H9 (cell line): ENCODE data around the gene GMCL1. TPM values are rescaled to one million over a fixed set of nuclear protein-coding genes. Genes with fewer than 3 reads are reported as not detected.

ENCODE experiments used
- DNase-seq: peaks from one replicate; pipeline ENCODE4 v3.0.0-alpha.2; 2017
- H2AFZ ChIP-seq: one replicate; pipeline ENCODE4 v1.6.1; 2013; ENCODE audit warnings: mild to moderate bottlenecking, low read length, control low read depth, moderate library complexity
- H2AK5ac ChIP-seq: 2 replicates; pipeline ENCODE4 v1.6.1; 2013; ENCODE audit warnings: low read length, control low read depth, mixed read lengths; ENCODE audit not compliant: insufficient read length
- H2BK120ac ChIP-seq: one replicate; pipeline ENCODE4 v1.6.1; 2013; ENCODE audit warnings: low read depth, mild to moderate bottlenecking, low read length, control low read depth, inconsistent platforms; ENCODE audit not compliant: poor library complexity, severe bottlenecking
- H2BK12ac ChIP-seq: 2 replicates; pipeline ENCODE4 v1.6.1; 2013; ENCODE audit warnings: low read length, control low read depth, mixed read lengths, low read depth; ENCODE audit not compliant: insufficient read length
- H2BK15ac ChIP-seq: 2 replicates; pipeline ENCODE4 v1.6.1; 2013; ENCODE audit warnings: low read depth, low read length, control low read depth
- H2BK20ac ChIP-seq: one replicate; pipeline ENCODE4 v1.6.1; 2013; ENCODE audit warnings: low read depth, mild to moderate bottlenecking, low read length, control low read depth, inconsistent platforms; ENCODE audit not compliant: poor library complexity, severe bottlenecking
- H2BK5ac ChIP-seq: 2 replicates; pipeline ENCODE4 v1.6.1; 2013; ENCODE audit warnings: low read length, control low read depth, mixed read lengths; ENCODE audit not compliant: insufficient read length
- H3K14ac ChIP-seq: 2 replicates; pipeline ENCODE4 v1.6.1; 2013; ENCODE audit warnings: low read length, control low read depth; ENCODE audit not compliant: insufficient read depth
- H3K18ac ChIP-seq: 2 replicates; pipeline ENCODE4 v1.6.1; 2013; ENCODE audit warnings: low read depth, mild to moderate bottlenecking, mixed read lengths, low read length, control low read depth; ENCODE audit not compliant: insufficient read length
- H3K23ac ChIP-seq: 2 replicates; pipeline ENCODE4 v1.6.1; 2013; ENCODE audit warnings: low read length, control low read depth, mixed read lengths, low read depth; ENCODE audit not compliant: insufficient read length
- H3K23me2 ChIP-seq: 2 replicates; pipeline ENCODE4 v1.6.1; 2013; ENCODE audit warnings: low read depth, mild to moderate bottlenecking, mixed read lengths, low read length, control low read depth; ENCODE audit not compliant: insufficient read length, poor library complexity, severe bottlenecking
- H3K27ac ChIP-seq: 2 replicates; pipeline ENCODE4 v1.5.1; 2013; ENCODE audit warnings: low read length, control low read depth, mixed read lengths, low read depth; ENCODE audit not compliant: insufficient read length
- H3K27me3 ChIP-seq: 2 replicates; pipeline ENCODE4 v1.6.1; 2013; ENCODE audit warnings: low read length, control low read depth, inconsistent platforms; ENCODE audit not compliant: insufficient read depth
- H3K4ac ChIP-seq: 2 replicates; pipeline ENCODE4 v1.6.1; 2013; ENCODE audit warnings: low read depth, mild to moderate bottlenecking, control low read depth, inconsistent platforms, low read length, moderate library complexity
- H3K4me1 ChIP-seq: 2 replicates; pipeline ENCODE4 v1.6.1; 2013; ENCODE audit warnings: low read length, control low read depth, inconsistent platforms; ENCODE audit not compliant: insufficient read depth
- H3K4me2 ChIP-seq: 2 replicates; pipeline ENCODE4 v1.6.1; 2013; ENCODE audit warnings: low read length, control low read depth, mixed read lengths; ENCODE audit not compliant: insufficient read length, insufficient read depth
- H3K56ac ChIP-seq: 2 replicates; pipeline ENCODE4 v1.6.1; 2013; ENCODE audit warnings: low read depth, mild to moderate bottlenecking, mixed read lengths, low read length, control low read depth; ENCODE audit not compliant: insufficient read length
- H3K79me1 ChIP-seq: 2 replicates; pipeline ENCODE4 v1.6.1; 2013; ENCODE audit warnings: low read depth, mild to moderate bottlenecking, moderate library complexity, low read length, control low read depth, inconsistent platforms; ENCODE audit not compliant: insufficient read depth, poor library complexity, severe bottlenecking
- H3K79me2 ChIP-seq: 2 replicates; pipeline ENCODE4 v1.6.1; 2013; ENCODE audit warnings: low read length, control low read depth, inconsistent platforms; ENCODE audit not compliant: insufficient read depth
- H3K9ac ChIP-seq: 2 replicates; pipeline ENCODE4 v1.6.1; 2013; ENCODE audit warnings: low read length, control low read depth, mixed read lengths; ENCODE audit not compliant: insufficient read length; ENCODE audit errors: extremely low read depth
- H3K9me3 ChIP-seq: one replicate; pipeline ENCODE4 v1.6.1; 2013; ENCODE audit warnings: low read depth, low read length, inconsistent platforms; ENCODE audit not compliant: control insufficient read depth
- H3T11ph ChIP-seq: one replicate; pipeline ENCODE4 v1.6.1; 2013; ENCODE audit warnings: mild to moderate bottlenecking, low read length, control low read depth, inconsistent platforms
- H4K20me1 ChIP-seq: one replicate; pipeline ENCODE4 v1.6.1; 2013; ENCODE audit not compliant: control insufficient read depth, insufficient read length, insufficient read depth
- H4K5ac ChIP-seq: 2 replicates; pipeline ENCODE4 v1.6.1; 2013; ENCODE audit warnings: low read depth, mild to moderate bottlenecking, mixed read lengths, low read length, control low read depth; ENCODE audit not compliant: insufficient read length
- H4K8ac ChIP-seq: replicated peaks from 2 replicates; pipeline ENCODE4 v1.6.1; 2013; ENCODE audit warnings: low read length, control low read depth, mixed read lengths, low read depth; ENCODE audit not compliant: insufficient read length
- H4K91ac ChIP-seq: 2 replicates; pipeline ENCODE4 v1.6.1; 2013; ENCODE audit warnings: low read depth, mild to moderate bottlenecking, moderate library complexity, mixed read lengths, low read length, control low read depth; ENCODE audit not compliant: insufficient read length
- H3K27ac Mint-ChIP-seq, 3 experiments: 2 replicates in 2 of 3; 3 replicates in 1 of 3; pipeline ENCODE4 v1.8.0; 2020 to 2021; ENCODE audit warnings: mixed read lengths in 3 of 3, mild to moderate bottlenecking in 1 of 3, moderate library complexity in 1 of 3
- H3K27me3 Mint-ChIP-seq: 2 replicates; pipeline ENCODE4 v1.8.0; 2021; ENCODE audit warnings: low read depth, mild to moderate bottlenecking, moderate library complexity, mixed read lengths
- H3K36me3 Mint-ChIP-seq, 3 experiments: 2 replicates in 2 of 3; 3 replicates in 1 of 3; pipeline ENCODE4 v1.8.0; 2020 to 2021; ENCODE audit warnings: low read depth in 3 of 3, mixed read lengths in 3 of 3; ENCODE audit not compliant: insufficient read depth in 1 of 3
- H3K4me1 Mint-ChIP-seq, 2 experiments: 2 replicates each; pipeline ENCODE4 v1.8.0; 2020; ENCODE audit warnings: mixed read lengths in 2 of 2
- H3K4me3 Mint-ChIP-seq, 2 experiments: 2 replicates in 1 of 2; 3 replicates in 1 of 2; pipeline ENCODE4 v1.8.0; 2020 to 2021; ENCODE audit warnings: mild to moderate bottlenecking in 2 of 2, mixed read lengths in 2 of 2, moderate library complexity in 1 of 2
- H3K9me3 Mint-ChIP-seq, 2 experiments: 2 replicates in 1 of 2; 3 replicates in 1 of 2; pipeline ENCODE4 v1.8.0; 2020; ENCODE audit warnings: mild to moderate bottlenecking in 2 of 2, mixed read lengths in 2 of 2, moderate library complexity in 1 of 2
- WGBS: extraction: QIAGEN DNeasy Blood & Tissue Kit; methylation state at CpG from one replicate; pipeline ENCODE4 v1.1.7; 2013; ENCODE audit warnings: missing lambda C conversion rate, low lambda C conversion rate, mixed read lengths; ENCODE audit not compliant: insufficient read length; ENCODE audit errors: extremely low coverage; 5-methylcytosine and 5-hydroxymethylcytosine counted together
- total RNA-seq: library from RNA; stranded (reverse); gene quantifications from 2 replicates; pipeline ENCODE4 v1.2.1, GENCODE V29; 2021
- TF ChIP-seq, protein P1 (sequence below): fragments of 200-600 bp; sonication (generic); conservative IDR thresholded peaks from 3 replicates; pipeline ENCODE4 v1.8.0; 2021; ENCODE audit warnings: antibody characterized with exemption, mild to moderate bottlenecking

Gene GMCL1
- total RNA-seq, 1 experiment from 2014 or later, result 18.6 TPM

DNA sequence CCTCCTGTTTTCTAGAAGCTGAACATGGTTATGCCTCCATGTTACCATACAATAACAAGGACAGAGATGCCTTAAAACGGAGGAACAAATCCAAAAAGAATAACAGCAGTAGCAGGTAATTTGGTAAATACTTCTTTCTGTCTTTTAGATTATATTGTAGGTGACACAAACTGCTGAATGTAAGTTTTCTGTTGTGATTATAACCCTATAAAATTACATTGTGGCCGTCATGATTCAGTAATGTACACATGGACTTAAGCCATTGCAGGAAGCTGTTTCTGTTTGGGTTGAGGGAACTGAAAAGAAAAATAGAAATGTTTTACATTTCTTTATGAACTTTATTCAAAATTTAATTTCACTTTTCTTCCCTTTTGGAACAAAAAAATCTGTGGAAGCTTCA is 86.6 kb downstream of the GMCL1 start:
- H3K9ac ChIP-seq, result no peak overlapping the region
- no peak overlapping the region for H4K8ac ChIP-seq
- H2AK5ac ChIP-seq, result no peak overlapping the region
- H3K79me1 ChIP-seq, result no peaks in the 10 kb centered on the region
- no peak overlapping the region for H3K4ac ChIP-seq
- H2BK20ac ChIP-seq, result no peak overlapping the region
- H3K23ac ChIP-seq, result no peak overlapping the region
- H2BK120ac ChIP-seq, result no peak overlapping the region
- H3K23me2 ChIP-seq, result peaks cover 3% of the 10 kb centered on the region
- no peaks in the 10 kb centered on the region for H3K9me3 ChIP-seq
- peaks cover 3 to 5% of the 10 kb centered on the region in 2 experiments; a peak in 1 of 4 replicates for H3K4me1 Mint-ChIP-seq
- no peak overlapping the region for H2BK12ac ChIP-seq
- TF ChIP-seq, protein P1, sequence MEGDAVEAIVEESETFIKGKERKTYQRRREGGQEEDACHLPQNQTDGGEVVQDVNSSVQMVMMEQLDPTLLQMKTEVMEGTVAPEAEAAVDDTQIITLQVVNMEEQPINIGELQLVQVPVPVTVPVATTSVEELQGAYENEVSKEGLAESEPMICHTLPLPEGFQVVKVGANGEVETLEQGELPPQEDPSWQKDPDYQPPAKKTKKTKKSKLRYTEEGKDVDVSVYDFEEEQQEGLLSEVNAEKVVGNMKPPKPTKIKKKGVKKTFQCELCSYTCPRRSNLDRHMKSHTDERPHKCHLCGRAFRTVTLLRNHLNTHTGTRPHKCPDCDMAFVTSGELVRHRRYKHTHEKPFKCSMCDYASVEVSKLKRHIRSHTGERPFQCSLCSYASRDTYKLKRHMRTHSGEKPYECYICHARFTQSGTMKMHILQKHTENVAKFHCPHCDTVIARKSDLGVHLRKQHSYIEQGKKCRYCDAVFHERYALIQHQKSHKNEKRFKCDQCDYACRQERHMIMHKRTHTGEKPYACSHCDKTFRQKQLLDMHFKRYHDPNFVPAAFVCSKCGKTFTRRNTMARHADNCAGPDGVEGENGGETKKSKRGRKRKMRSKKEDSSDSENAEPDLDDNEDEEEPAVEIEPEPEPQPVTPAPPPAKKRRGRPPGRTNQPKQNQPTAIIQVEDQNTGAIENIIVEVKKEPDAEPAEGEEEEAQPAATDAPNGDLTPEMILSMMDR, result no peak
- no peak overlapping the region for H2BK5ac ChIP-seq
- DNase-seq, result no peak
- H3K18ac ChIP-seq, result no peak overlapping the region
- H3K56ac ChIP-seq, result no peak overlapping the region
- H3K79me2 ChIP-seq, result no peaks in the 10 kb centered on the region
- H3K27me3 Mint-ChIP-seq, result no peaks in the 10 kb centered on the region; the same call in 1 of the 2 replicates
- H4K20me1 ChIP-seq, result no peaks in the 10 kb centered on the region
- H4K91ac ChIP-seq, result no peak overlapping the region
- no peak overlapping the region for H3T11ph ChIP-seq
- H2BK15ac ChIP-seq, result no peak overlapping the region
- H3K27me3 ChIP-seq, result no peaks in the 10 kb centered on the region
- no peak overlapping the region for H3K27ac Mint-ChIP-seq
- H3K27ac ChIP-seq, result no peak overlapping the region
- peak overlapping the region; percentile 67 to 79 for H3K4me3 Mint-ChIP-seq
- no peak overlapping the region for H4K5ac ChIP-seq
- H3K4me1 ChIP-seq, result no peaks in the 10 kb centered on the region
- H3K4me2 ChIP-seq, result no peak overlapping the region
- no peak overlapping the region for H2AFZ ChIP-seq
- WGBS, result no CpG with 5 or more reads among the region's 2 CpGs
- peaks cover 0 to 2% (median 0%) of the 10 kb centered on the region in 3 experiments; a peak in 1 of 7 replicates for H3K36me3 Mint-ChIP-seq
- no peak overlapping the region for H3K14ac ChIP-seq
- no peaks in the 10 kb centered on the region for H3K9me3 Mint-ChIP-seq
